T-helper 1 cell treated with Interleukin-12 subunit alpha and Interleukin-12 subunit beta and Interleukin-4 antibody, amounts not matched to agents 30 ng/mL and 1 ng/mL, for 36 hours (primary cell): ENCODE measurements around the gene APMAP. TPM values are rescaled to one million over a fixed set of nuclear protein-coding genes. Genes with fewer than 3 reads are reported as not detected.
"Not testable (repeated sequence)": the region's sequence is repeated elsewhere in the genome, so short reads cannot be mapped to it uniquely, and the experiment has no call there.

Source experiments
- intact Hi-C: fragments of 100-400 bp; cut with micrococcal nuclease; formaldehyde crosslinking; loops from one replicate; pipeline ENCODE4 v1.15.1; 2024
- total RNA-seq: library from RNA; stranded (reverse); gene quantifications from 2 replicates; pipeline ENCODE4 v1.2.3, GENCODE V29; 2022

Gene APMAP
- total RNA-seq, 1 donor from 2014 or later: 47.3 TPM

DNA sequence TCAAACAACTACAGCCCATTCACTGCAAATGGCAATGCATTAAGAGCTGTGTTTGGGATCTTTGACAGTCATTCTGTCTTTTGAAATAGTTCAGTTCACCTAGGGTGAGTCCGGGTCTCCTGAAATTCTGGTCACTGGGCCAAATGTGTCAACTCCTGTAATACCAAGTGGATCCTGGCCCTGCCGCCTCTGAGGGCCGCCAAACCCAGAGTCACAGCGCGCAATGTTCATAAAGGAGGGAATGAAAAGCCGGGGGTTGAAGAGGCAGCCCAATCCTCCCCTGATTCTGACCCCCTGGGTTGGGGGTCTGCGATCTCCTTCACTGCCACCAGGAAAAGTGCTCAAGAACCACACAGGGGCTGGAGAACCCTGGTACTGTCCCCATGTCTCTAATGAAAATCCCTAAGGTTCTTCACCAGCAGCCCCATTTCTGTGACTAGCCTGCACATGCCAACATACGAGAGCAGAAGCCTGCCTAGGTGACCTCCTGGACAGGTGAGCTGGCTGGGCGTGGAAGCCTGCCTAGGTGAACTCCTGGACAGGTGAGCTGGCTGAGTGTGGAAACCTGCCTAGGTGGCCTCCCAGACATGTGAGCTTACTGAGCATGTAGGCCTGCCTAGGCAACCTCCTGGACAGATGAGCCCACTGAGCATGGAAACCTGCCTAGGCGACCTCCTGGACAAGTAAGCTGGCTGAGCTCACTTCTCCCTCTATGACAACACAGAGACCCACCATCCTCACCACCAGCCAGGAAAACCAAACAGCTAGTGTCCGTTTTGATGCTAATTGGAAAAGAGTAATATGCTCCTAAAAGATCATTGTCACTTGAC lies 16.1 kb upstream of the APMAP start:
- intact Hi-C loops: no loop called here

DNA sequence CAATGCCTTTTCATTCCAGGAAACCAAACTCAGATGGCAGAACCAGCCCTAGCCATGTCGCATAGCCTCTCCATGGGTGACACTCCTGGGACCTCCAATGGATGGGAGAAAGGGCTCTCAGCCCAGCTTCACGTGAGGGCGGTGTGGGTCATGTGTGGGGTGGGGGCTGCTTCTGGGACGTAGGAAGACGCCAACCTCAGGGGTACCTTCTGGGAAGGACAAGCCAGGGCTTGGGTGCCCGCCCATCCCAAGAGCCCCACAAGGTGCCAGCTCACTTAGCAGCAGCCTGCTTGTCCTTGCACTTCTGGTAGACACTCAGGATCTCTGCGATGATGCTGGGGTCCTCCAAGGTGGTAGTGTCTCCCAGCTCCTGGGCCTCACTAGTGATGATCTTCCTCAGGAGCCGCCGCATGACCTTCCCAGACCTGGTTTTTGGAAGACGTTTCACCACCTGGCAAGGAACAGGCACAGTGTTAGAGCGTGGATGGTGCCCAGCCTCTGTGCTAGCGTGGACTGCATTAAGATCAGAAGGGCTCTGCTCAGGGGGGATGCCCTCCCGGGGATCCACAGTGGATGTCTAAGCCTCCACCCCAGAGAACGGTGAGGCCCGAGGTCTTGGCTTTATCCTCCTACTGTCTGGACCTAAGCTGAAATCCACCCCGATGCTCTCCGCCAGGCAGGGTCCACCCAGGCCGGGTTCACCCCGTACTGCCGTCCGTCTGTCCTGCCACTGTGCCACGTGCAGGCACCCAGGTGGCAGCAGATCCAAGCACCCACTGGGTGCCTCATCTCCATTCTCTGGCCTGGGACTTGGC lies 15.1 kb upstream of the APMAP start:
- intact Hi-C loops: no loop called here

DNA sequence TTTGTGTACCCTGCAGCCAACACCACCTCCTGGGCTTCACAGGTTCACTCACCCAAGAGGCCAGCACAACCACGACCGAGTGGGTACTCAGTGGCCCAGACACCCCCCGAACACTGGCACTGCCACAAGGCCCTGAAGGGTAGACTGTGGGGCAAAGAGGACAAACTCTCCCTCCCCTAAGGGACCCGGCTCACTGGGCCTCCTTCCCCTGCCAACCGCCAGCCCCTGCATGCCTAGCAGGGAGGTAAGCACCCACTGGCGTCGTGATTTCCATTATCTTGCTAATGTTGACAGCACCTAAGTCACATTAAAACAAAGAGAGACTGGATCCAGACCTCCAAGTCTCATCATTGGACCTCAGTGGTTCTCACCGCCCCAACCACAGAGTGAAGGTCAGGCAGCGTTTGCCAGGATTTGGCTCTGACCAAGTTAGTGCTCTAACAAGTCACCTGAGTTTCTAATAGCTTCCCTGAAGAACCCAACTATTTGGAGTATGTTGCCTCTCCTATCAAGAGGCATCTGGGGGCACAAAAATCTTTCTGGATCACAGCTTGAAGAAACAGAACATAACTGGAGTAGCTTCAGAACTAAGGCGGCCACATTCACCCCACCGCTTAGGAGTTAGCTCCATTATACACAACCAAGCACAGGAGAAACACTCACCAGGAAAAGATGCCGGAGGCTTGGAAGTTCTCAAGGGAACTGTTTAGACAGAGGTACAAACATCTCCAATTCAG lies 14.0 kb upstream of the APMAP start:
- intact Hi-C loops: no loop called here

DNA sequence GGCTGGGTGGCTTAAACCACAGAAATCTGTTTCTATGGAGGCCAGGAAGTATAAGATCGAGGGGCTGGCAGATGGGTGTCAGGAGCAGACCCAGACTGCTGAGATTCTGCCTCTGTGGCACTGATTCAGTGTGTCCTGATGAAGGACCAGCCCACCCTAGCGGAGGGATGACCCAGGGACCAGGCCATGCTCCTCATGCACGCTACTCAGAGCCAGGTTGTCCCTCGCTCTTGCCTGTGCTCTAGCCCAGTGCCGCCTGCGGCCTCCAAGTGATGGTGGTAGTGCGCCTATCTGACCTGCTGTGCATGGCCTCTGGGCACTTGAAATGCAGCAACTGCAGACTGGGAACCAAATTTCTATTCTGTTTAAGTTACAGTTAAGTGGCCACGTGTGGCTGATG lies 13.1 kb upstream of the APMAP start:
- intact Hi-C loops: no loop called here

DNA sequence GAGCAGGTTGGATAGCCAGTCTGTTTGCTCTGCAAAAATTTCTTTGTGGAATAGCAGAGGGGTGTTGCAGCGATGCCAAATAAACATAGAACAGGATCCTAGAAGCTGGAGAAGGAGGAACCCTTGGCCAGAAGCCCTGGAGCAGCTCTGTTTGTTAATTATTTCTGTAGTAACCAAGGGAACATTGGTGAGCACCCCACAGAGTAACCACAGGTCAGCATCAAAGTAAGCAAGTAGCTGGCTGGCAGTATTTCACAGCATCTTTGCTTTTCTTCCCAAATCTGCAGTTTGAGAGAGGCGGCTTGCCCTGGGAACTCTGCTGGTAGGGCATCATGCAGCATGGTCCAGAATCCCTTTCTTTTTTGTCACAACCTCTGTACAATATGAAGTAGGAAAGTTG lies 12.7 kb upstream of the APMAP start:
- intact Hi-C loops: no loop called here

DNA sequence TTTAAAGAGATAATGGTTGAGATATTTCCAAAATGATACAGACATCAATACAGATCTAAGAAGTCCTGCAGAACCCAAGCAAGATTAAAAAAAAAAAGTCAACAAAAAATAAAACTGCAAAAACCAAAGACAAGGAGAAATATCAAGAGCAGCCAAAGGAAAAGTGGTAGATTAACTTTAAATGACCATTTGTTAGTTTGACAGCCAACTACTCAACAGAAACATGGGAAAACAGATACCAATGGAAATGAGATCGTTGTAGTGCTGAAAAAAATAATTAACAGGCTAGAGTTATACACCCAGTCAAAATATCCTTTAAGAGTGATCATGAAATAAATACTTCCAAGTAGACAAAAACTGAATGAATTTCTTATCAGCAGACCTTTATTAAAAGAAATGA lies 10.5 kb upstream of the APMAP start:
- intact Hi-C loops: no loop called here

DNA sequence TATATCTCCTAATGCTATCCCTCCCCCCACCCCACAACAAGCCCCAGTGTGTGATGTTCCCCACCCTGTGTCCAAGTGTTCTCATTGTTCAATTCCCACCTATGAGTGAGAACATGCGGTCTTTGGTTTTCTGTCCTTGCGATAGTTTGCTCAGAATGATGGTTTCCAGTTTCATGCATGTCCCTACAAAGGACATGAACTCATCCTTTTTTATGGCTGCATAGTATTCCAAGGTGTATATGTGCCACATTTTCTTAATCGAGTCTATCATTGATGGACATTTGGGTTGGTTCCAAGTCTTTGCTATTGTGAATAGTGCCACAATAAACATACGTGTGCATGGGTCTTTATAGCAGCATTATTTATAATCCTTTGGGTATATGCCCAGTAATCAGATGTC lies 8.8 kb upstream of the APMAP start:
- intact Hi-C loops: not testable (repeated sequence)

DNA sequence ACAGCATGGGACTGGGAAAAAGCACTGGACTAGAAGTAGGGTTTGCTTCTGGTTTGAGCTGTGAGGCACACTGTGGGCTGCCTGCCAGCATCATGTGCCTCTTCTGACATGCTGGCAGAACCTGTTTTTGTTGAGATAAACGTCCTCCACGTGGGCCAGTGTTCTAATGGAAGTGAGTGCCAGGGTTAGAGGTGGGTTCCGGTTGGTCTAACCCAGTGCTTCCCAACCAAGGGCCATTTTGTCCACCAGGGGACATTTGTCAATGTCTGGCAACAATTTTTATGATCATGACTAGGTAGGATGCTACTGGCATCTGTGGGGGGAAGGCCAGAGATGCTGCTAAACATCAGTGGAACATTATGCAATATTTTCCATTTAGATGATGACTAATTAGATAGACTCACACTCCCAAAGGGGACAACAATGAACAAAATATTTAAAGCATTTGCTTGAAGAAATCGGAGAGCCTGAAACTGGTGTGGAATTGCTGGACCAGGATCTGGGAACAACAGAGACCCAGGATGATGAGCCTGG lies 7.8 kb upstream of the APMAP start:
- intact Hi-C loops: no loop called here

DNA sequence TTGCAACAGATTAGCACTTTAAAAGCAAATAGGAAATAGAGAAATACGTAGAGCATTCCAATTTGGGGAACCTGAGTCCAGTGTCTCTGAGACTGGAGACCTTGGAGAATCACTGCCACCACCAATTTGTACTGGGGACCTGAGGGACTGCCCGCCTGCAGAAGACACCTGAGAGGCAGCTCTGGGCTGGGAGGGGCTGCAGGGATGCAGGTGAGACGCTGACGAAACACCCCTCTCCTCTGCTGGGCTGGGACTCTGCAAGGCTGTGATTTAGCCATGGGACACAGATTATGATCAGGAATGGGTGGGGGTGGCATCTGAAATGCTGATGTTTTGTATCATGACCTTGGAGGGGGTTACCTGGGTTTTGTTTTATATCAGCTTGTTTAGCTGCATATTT lies 7.0 kb upstream of the APMAP start:
- intact Hi-C loops: no loop called here

DNA sequence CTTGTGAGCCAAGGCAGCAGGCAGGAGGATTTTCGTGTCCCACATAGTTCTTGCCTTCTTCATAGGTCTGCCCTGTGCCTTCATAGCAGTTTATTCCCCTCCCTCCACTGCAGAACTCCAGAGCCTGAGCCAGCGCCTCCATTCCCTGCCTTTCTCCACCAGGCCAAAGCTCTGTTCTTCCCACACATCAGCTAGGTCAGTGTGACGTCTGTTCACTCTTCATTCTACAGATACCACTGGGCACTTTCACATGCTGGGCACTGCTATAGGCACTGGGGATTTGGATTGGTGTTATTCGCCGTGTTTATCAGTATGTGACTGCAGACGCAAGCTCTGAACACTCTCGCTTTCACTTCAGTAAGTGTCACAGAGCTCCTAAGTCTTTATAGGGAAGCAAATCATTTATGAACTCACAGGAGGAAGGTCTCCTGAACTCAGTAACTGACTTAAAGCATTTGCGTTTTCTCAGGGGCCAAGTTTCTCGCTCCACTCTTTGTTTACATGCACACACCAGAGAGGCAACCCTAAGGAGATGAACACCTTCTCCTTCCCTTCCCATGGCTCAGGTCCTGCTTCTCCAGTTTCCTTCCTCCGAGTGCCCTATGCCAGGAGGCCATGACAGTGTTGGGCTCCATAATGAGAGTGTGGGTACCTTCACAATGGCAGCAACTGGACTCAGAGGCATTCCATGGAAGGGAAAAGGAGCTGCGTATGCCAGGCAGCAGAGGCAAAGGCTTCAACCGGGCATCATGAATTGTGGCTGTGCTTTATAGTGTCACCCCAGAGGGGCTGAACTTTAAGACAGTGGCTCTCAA lies 6.3 kb upstream of the APMAP start:
- intact Hi-C loops: no loop called here

DNA sequence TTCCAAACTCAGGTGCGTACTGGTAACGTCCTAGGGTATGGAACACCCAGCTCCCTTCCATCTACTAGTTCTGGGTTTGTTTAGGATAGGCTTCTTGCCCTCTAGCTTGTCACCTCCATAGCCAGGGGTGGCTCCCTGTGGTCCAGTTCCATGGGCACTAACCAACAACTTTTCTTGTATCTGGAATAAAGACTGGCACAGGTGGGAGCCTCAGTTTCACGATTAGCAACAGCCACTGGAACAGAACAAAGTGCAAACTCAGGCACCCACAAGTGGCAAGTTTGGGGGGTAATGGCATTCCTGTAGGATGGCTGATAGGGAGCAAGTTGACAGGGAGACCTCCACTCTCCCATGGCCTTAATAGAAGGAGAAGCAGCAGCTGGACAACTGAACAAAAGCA lies 5.6 kb upstream of the APMAP start:
- intact Hi-C loops: no loop called here

DNA sequence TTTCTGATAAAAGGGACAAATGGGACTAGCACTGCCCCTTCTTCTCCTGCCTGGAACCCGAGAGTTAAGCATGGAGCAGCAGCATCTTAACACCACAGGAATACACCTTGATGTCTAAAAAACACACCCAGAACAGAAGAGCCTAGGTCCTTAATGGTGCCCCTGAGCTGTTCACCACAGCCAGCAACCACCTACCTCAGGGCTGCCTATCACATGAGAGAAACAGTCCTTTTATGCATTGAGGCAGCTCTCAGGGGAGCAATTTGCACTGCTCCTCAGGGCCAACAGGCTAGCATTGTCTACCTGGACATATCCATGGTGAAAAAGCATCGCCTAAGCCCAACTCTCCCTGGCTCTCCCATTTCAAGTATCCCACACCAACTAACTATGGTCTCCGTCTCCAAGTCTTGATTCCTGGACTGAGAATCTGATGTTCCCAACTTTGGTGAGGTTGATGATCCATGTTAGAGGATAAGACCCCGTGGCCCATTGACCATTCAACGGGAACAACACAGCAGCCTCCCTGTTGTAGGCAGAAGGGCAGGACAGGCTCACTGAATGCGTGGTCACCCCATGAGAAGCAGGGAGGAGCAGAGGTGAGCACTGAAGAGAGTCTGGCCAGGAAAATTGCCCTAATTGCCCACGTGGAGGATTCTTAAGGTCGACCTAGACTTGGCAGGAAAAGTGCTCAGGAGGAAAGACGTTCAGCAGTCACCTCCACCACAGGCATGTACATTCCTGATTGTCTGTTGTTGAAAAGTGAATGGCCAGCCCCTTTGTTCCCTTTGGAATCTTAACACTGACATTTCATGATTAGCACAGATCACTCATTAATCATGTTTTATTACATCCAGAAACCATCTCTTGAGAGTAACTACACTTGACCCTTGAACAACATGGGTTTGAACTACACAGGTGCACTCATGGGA lies 4.2 kb upstream of the APMAP start:
- intact Hi-C loops: no loop called here

DNA sequence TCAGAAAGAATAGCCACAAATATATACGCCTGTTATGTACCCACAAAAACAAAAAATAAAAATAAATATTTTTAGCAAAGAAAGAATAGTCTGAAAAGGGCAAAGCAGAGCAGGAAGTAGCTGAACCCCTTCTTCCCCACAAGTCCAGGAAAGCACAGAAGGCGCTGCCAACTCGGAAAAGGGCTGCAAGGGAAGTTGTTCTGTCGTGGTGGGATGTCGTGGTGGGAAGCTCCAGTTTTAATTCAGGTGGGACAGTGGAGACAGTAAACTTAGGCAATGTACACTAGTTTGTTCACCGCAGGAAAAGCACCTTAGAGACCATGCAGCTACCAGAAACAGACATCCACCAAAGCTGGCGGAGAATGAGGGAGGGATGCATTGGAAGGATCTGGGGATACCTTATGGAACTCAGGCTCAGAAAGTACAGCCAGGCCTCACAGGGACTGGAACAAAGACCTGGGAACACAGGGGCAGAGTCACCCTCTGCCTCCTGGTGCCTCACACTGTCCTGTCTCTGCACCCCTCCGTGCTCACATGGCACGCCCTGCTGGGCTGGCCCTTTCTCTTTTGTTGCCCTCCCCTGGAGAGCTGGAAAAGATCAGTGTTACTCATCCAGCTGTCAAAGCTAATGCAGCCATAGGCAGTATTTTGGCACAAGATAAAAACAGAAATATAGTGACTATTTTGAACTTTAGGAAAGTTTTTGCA lies 3.3 kb upstream of the APMAP start:
- intact Hi-C loops: loop anchor here (1.0 kb wide), 3 partner anchors 69 to 403 kb away; no protein-coding TSS in a partner anchor

DNA sequence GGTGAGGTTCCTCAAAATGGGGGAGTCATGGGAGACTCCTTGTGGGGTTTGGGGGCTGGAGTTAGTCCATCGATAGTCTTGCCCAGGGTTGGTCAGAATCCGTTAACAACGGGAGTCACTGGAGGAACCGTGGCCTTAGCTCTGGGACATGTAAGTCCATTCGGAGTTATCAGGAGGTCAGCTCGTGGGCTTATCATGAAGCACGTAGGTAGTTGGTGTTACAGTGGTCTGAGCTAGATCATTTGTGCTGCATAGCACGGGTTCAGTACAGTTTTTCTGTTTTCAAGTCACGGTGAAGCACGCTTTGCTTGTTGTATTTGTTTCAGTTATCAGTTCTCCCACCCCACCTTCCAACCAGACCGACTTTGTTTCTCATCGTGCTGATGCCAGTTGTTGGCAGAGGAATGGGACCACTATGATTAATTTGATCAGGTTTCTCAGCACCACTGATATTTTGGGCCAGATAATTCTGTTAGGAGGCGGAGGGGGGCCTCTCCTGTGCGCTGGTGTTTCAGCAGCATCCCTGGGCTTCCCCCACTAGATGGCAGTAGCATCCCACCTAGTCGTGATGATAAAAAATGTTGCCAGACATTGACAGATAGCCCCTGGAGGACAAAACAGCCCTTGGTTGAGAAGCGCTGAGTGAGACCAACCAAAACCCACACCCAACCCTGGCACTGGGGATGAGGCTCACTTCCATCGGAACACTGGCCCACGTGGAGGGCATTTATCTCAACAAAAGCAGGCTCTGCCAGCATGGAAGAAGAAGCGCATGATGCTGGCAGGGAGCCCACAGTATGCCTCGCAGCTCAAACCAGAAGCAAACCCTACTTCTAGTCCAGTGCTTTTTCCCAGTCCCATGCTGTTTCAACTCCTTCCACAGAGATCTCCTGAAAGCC lies 2.2 kb upstream of the APMAP start:
- intact Hi-C loops: loop anchor here (1.0 kb wide), 4 partner anchors 71 to 405 kb away; no protein-coding TSS in a partner anchor

DNA sequence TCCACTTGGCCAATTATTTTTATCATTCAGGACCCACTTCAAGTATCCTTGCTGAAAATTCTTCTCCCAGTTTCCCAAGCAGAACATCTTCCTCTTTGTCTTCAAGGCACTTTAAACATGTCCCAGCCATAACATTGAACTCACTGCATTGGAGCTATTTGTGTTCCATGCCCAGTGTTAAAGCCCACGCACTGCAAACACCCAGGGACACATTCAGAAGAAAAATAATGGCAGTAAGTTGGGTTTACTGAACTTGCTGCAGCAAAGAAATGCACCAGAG lies 1.6 kb upstream of the APMAP start:
- intact Hi-C loops: loop anchor here (1.0 kb wide), 1 partner anchor 302 kb away; no protein-coding TSS in a partner anchor

DNA sequence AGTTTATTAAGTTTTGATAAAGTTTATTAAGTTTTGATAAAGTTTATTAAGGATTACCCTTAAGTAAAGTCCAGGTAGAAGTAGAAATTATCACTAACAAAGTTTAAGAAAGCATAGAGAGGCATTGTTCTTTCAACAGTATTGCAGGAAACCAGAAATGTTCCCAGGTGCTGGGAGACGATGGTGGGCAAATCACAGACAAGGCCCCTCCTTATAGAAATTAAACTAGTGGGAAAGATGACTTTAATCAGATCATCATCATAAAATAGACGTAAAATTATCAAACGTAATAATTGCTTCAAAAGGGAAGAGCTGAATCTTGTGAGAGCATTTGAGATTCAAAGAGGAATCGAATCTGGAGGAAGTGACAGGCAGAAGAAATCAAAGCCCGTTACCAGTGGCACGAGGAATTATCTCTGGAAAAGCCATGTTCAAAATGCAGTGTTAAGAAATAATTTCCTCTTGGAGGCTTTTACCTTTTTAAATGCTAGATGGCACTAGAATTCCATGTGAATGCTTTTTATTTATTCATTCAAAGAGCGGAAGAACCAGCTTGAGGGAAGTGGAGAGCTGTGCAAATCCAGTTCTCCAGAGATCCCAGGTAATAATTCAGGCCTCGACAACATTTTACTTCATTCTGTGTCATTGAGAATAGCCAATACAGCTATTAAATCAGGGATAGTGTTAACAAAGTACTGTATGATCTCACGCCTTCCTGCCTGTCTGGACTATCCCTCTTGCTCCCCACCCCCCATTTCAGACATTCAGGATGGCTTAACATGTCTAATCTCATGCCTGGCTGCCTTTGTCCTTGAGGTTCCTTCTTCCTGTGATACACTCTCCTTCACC lies 1.0 kb upstream of the APMAP start:
- intact Hi-C loops: loop anchor here (1.0 to 2.0 kb wide), 3 partner anchors 303 to 967 kb away; partner anchors contain the start of gene NANP

DNA sequence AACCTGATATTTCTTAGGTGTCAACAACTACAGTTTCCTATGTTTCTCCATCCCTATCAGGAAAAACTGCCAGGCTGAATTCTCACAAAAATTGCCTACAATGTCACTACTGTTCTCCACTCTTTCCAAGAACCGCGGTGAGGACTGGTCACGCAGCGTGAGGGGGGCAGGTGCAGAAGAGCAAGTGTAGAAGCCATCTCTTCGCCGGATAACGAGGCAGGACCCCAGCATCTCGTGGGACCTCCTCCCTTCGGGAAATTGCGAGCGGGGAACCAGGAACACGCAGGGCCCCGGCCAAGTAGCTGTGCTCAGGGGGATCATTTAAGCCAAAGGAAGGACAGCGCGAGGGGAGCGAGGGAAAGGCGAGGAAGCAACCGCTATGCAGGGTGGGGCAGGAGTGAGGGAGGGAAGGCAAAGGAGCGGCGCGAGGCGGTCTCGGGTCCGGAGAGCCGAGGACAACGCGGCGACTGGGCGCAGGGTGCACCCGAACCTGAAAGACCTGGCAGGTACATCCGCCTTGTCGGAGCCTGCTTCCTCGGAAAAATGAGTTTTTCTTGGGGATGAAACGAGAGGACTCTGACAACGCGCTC lies 559 bp downstream of the APMAP start:
- intact Hi-C loops: loop anchor here (1.0 to 2.0 kb wide), 13 partner anchors 37 to 1634 kb away; partner anchors contain the start of genes ABHD12, CST7, ENTPD6 and GINS1
